Neural crest cell (in vitro differentiated cells): ENCODE data around the gene TIMM50. TPM values are rescaled to one million over a fixed set of nuclear protein-coding genes. Genes with fewer than 3 reads are reported as not detected.
A peak's percentile ranks its signal among the peaks of the same experiment; 100 is the strongest.

ENCODE experiments used
- DNase-seq: peaks from one replicate; pipeline ENCODE4 v3.0.0; 2021; ENCODE audit warnings: low read depth, mixed read lengths, low spot score
- H3K27ac Mint-ChIP-seq: one replicate; pipeline ENCODE4 v1.8.0; 2021; ENCODE audit warnings: mild to moderate bottlenecking, mixed read lengths; ENCODE audit not compliant: unreplicated experiment
- H3K27me3 Mint-ChIP-seq: 2 replicates; pipeline ENCODE4 v1.8.0; 2021; ENCODE audit warnings: low read depth, mild to moderate bottlenecking, mixed read lengths
- H3K36me3 Mint-ChIP-seq: 2 replicates; pipeline ENCODE4 v1.8.0; 2021; ENCODE audit warnings: low read depth, mild to moderate bottlenecking, mixed read lengths
- H3K4me1 Mint-ChIP-seq: 2 replicates; pipeline ENCODE4 v1.8.0; 2021; ENCODE audit warnings: mixed read lengths
- H3K4me3 Mint-ChIP-seq: one replicate; pipeline ENCODE4 v1.8.0; 2021; ENCODE audit warnings: mild to moderate bottlenecking, mixed read lengths
- H3K9me3 Mint-ChIP-seq: 2 replicates; pipeline ENCODE4 v1.8.0; 2021; ENCODE audit warnings: mixed read lengths
- CTCF ChIP-seq: fragments of 200-600 bp; sonication (generic); conservative IDR thresholded peaks from 2 replicates; pipeline ENCODE4 v1.5.0; 2021; ENCODE audit warnings: antibody characterized with exemption, mild to moderate bottlenecking
- total RNA-seq: library from RNA; stranded (reverse); gene quantifications from 2 replicates; pipeline ENCODE4 v1.2.1, GENCODE V29; 2021

TIMM50 gene
- total RNA-seq, 1 donor from 2014 or later = 121 TPM

- no peak for TF ChIP-seq CTCF
- H3K9me3 Mint-ChIP-seq = peaks cover 6% of the 10 kb centered on the region
- no peak overlapping the region for H3K27ac Mint-ChIP-seq
These were observed 25.9 kb downstream of the TIMM50 start for GRCh38 chr19:39506598-39506943.

GRCh38 chr19:39506944-39507714 is 26.5 kb downstream of the TIMM50 start:
- DNase-seq = peak; percentile 54
- H3K27me3 Mint-ChIP-seq = peaks cover 77% of the 10 kb centered on the region
- H3K4me3 Mint-ChIP-seq = peak overlapping the region; percentile 77

More at GRCh38 chr19:39506598-39506943, 25.9 kb downstream of the TIMM50 start:
- Mint-ChIP-seq H3K4me1 (peaks cover 12% of the 10 kb centered on the region), H3K27me3 (peaks cover 79% of the 10 kb centered on the region), H3K36me3 (peaks cover 4% of the 10 kb centered on the region), H3K4me3 (peak overlapping the region; percentile 68)
- DNase-seq = no peak

GRCh38 chr19:39507715-39508364 is 27.2 kb downstream of the TIMM50 start:
- no peak for DNase-seq
- no peak for TF ChIP-seq CTCF
- no peak overlapping the region for H3K27ac Mint-ChIP-seq
- peaks cover 6% of the 10 kb centered on the region for H3K9me3 Mint-ChIP-seq
- H3K27me3 Mint-ChIP-seq = peaks cover 84% of the 10 kb centered on the region
- H3K4me3 Mint-ChIP-seq = peak overlapping the region; percentile 77
- peaks cover 4% of the 10 kb centered on the region for H3K36me3 Mint-ChIP-seq
- H3K4me1 Mint-ChIP-seq = peaks cover 12% of the 10 kb centered on the region

More at GRCh38 chr19:39506944-39507714, 26.5 kb downstream of the TIMM50 start:
- peaks cover 6% of the 10 kb centered on the region for H3K9me3 Mint-ChIP-seq
- no peak for TF ChIP-seq CTCF
- H3K36me3 Mint-ChIP-seq = peaks cover 4% of the 10 kb centered on the region
- no peak overlapping the region for H3K27ac Mint-ChIP-seq
- peaks cover 12% of the 10 kb centered on the region for H3K4me1 Mint-ChIP-seq

GRCh38 chr19:39508629-39509028 is 28.0 kb downstream of the TIMM50 start:
- H3K4me3 Mint-ChIP-seq = no peak overlapping the region

GRCh38 chr19:39509233-39509632 is 28.6 kb downstream of the TIMM50 start:
- Mint-ChIP-seq H3K27me3 (peaks cover 84% of the 10 kb centered on the region), H3K4me1 (peaks cover 12% of the 10 kb centered on the region)
- TF ChIP-seq CTCF = no peak

More at GRCh38 chr19:39508629-39509028, 28.0 kb downstream of the TIMM50 start:
- no peak overlapping the region for H3K27ac Mint-ChIP-seq
- DNase-seq = no peak
- peaks cover 6% of the 10 kb centered on the region for H3K9me3 Mint-ChIP-seq
- TF ChIP-seq CTCF = no peak
- H3K36me3 Mint-ChIP-seq = peaks cover 4% of the 10 kb centered on the region
- peaks cover 84% of the 10 kb centered on the region for H3K27me3 Mint-ChIP-seq
- H3K4me1 Mint-ChIP-seq = peaks cover 12% of the 10 kb centered on the region

More at GRCh38 chr19:39509233-39509632, 28.6 kb downstream of the TIMM50 start:
- Mint-ChIP-seq H3K9me3 (peaks cover 6% of the 10 kb centered on the region), H3K4me3 (no peak overlapping the region), H3K27ac (no peak overlapping the region), H3K36me3 (peaks cover 4% of the 10 kb centered on the region)
- DNase-seq = no peak
